ENCODE measurements around the gene POLR2J2. TPM values are rescaled to one million over a fixed set of nuclear protein-coding genes. Genes with fewer than 3 reads are reported as not detected.
A peak's percentile ranks its signal among the peaks of the same experiment; 100 is the strongest.
"Not testable (repeated sequence)": the region's sequence is repeated elsewhere in the genome, so short reads cannot be mapped to it uniquely, and the experiment has no call there.

The POLR2J2 gene
- total and polyA plus RNA-seq, 10 of the 15 experiments (the other 5 are each of a cell fraction or from before 2014, with no cell fraction given): 0.80 to 16.3 (median 6.6) TPM

- H3K79me2 ChIP-seq (ENCODE audit: control insufficient read depth, insufficient read depth, low read length); in situ Hi-C loops (cut with MboI); H3K27me3 ChIP-seq (replicated peaks in 1 of 2; ENCODE audit: control insufficient read depth in 2 of 2, insufficient read depth in 2 of 2, low read length in 1 of 2); H3K4me2 ChIP-seq (ENCODE audit: control insufficient read depth, insufficient read depth); POLR2A ChIA-PET; H3K9ac ChIP-seq (ENCODE audit: control insufficient read depth, insufficient read depth, low read length); H3K36me3 ChIP-seq (ENCODE audit: control insufficient read depth in 2 of 2, insufficient read depth in 2 of 2, low read length in 1 of 2); SMC1A ChIA-PET (ENCODE audit: uncharacterized antibody, unreplicated experiment); RAD21 ChIA-PET (ENCODE audit: unreplicated experiment); H3K4me3 ChIP-seq; CTCF ChIA-PET; DNase-seq (ENCODE audit: low read depth, low spot score); FAIRE-seq; intact Hi-C loops (cut with micrococcal nuclease; ENCODE audit: unreplicated experiment); ATAC-seq; H3K27ac ChIP-seq (ENCODE audit: control insufficient read depth, insufficient read depth); BruUV-seq (replicated peaks); H4K20me1 ChIP-seq (ENCODE audit: control insufficient read depth, insufficient read depth); H2AFZ ChIP-seq (ENCODE audit: control insufficient read depth, low read depth, low read length); H3K9me3 ChIP-seq (replicated peaks; ENCODE audit: control insufficient read depth, insufficient read depth, low read length); H3K4me1 ChIP-seq (ENCODE audit: control insufficient read depth, insufficient read depth, low read length): not testable (repeated sequence)
- WGBS (ENCODE audit: insufficient coverage, insufficient replicate concordance, low lambda C conversion rate, missing lambda C conversion rate): no CpG with 5 or more reads among the region's 9 CpGs
Measured at GRCh38 chr7:102642691-102643090, 28.8 kb downstream of the POLR2J2 start, which contains the start of gene UPK3BL1. Gene UPK3BL1, minus strand, starts transcription at chr7:102642791. Its CDS starts 50 bp downstream, at chr7:102642741.

GRCh38 chr7:102638848-102639247 lies 32.6 kb downstream of the POLR2J2 start:
- H3K4me1 ChIP-seq (ENCODE audit: control insufficient read depth, insufficient read depth, low read length); H3K36me3 ChIP-seq (ENCODE audit: control insufficient read depth in 2 of 2, insufficient read depth in 2 of 2, low read length in 1 of 2); H3K4me2 ChIP-seq (ENCODE audit: control insufficient read depth, insufficient read depth); H3K27ac ChIP-seq (ENCODE audit: control insufficient read depth, insufficient read depth); H3K27me3 ChIP-seq (replicated peaks in 1 of 2; ENCODE audit: control insufficient read depth in 2 of 2, insufficient read depth in 2 of 2, low read length in 1 of 2); RAD21 ChIA-PET (ENCODE audit: unreplicated experiment); H3K79me2 ChIP-seq (ENCODE audit: control insufficient read depth, insufficient read depth, low read length); FAIRE-seq; H2AFZ ChIP-seq (ENCODE audit: control insufficient read depth, low read depth, low read length); H3K9ac ChIP-seq (ENCODE audit: control insufficient read depth, insufficient read depth, low read length); H3K9me3 ChIP-seq (replicated peaks; ENCODE audit: control insufficient read depth, insufficient read depth, low read length); POLR2A ChIA-PET; BruUV-seq (replicated peaks); CTCF ChIA-PET; intact Hi-C loops (cut with micrococcal nuclease; ENCODE audit: unreplicated experiment); in situ Hi-C loops (cut with MboI); H4K20me1 ChIP-seq (ENCODE audit: control insufficient read depth, insufficient read depth); DNase-seq (ENCODE audit: low read depth, low spot score); H3K4me3 ChIP-seq; SMC1A ChIA-PET (ENCODE audit: uncharacterized antibody, unreplicated experiment): not testable (repeated sequence)
- WGBS (ENCODE audit: insufficient coverage, insufficient replicate concordance, low lambda C conversion rate, missing lambda C conversion rate): 86% methylated on average over 7 of the region's 11 CpGs
- ATAC-seq: peak; percentile 24

GRCh38 chr7:102636956-102637355 lies 34.5 kb downstream of the POLR2J2 start:
- H3K4me1 ChIP-seq (ENCODE audit: control insufficient read depth, insufficient read depth, low read length); ATAC-seq; H3K27me3 ChIP-seq (replicated peaks in 1 of 2; ENCODE audit: control insufficient read depth in 2 of 2, insufficient read depth in 2 of 2, low read length in 1 of 2); H3K9ac ChIP-seq (ENCODE audit: control insufficient read depth, insufficient read depth, low read length); in situ Hi-C loops (cut with MboI); BruUV-seq (replicated peaks); CTCF ChIA-PET; H3K4me2 ChIP-seq (ENCODE audit: control insufficient read depth, insufficient read depth); DNase-seq (ENCODE audit: low read depth, low spot score); H3K9me3 ChIP-seq (replicated peaks; ENCODE audit: control insufficient read depth, insufficient read depth, low read length); H3K36me3 ChIP-seq (ENCODE audit: control insufficient read depth in 2 of 2, insufficient read depth in 2 of 2, low read length in 1 of 2); H2AFZ ChIP-seq (ENCODE audit: control insufficient read depth, low read depth, low read length); SMC1A ChIA-PET (ENCODE audit: uncharacterized antibody, unreplicated experiment); RAD21 ChIA-PET (ENCODE audit: unreplicated experiment); FAIRE-seq; H3K79me2 ChIP-seq (ENCODE audit: control insufficient read depth, insufficient read depth, low read length); H4K20me1 ChIP-seq (ENCODE audit: control insufficient read depth, insufficient read depth); POLR2A ChIA-PET; H3K27ac ChIP-seq (ENCODE audit: control insufficient read depth, insufficient read depth); intact Hi-C loops (cut with micrococcal nuclease; ENCODE audit: unreplicated experiment); H3K4me3 ChIP-seq: not testable (repeated sequence)
- WGBS (ENCODE audit: insufficient coverage, insufficient replicate concordance, low lambda C conversion rate, missing lambda C conversion rate): 81% methylated on average over 8 of the region's 13 CpGs

GRCh38 chr7:102635354-102635753 lies 36.1 kb downstream of the POLR2J2 start:
- H3K4me2 ChIP-seq (ENCODE audit: control insufficient read depth, insufficient read depth); H3K27me3 ChIP-seq (replicated peaks in 1 of 2; ENCODE audit: control insufficient read depth in 2 of 2, insufficient read depth in 2 of 2, low read length in 1 of 2); H3K79me2 ChIP-seq (ENCODE audit: control insufficient read depth, insufficient read depth, low read length); H3K4me3 ChIP-seq; H3K9ac ChIP-seq (ENCODE audit: control insufficient read depth, insufficient read depth, low read length); POLR2A ChIA-PET; H2AFZ ChIP-seq (ENCODE audit: control insufficient read depth, low read depth, low read length); FAIRE-seq; CTCF ChIA-PET; H4K20me1 ChIP-seq (ENCODE audit: control insufficient read depth, insufficient read depth); RAD21 ChIA-PET (ENCODE audit: unreplicated experiment); in situ Hi-C loops (cut with MboI); intact Hi-C loops (cut with micrococcal nuclease; ENCODE audit: unreplicated experiment); ATAC-seq; H3K4me1 ChIP-seq (ENCODE audit: control insufficient read depth, insufficient read depth, low read length); H3K9me3 ChIP-seq (replicated peaks; ENCODE audit: control insufficient read depth, insufficient read depth, low read length); H3K27ac ChIP-seq (ENCODE audit: control insufficient read depth, insufficient read depth); H3K36me3 ChIP-seq (ENCODE audit: control insufficient read depth in 2 of 2, insufficient read depth in 2 of 2, low read length in 1 of 2); DNase-seq (ENCODE audit: low read depth, low spot score); SMC1A ChIA-PET (ENCODE audit: uncharacterized antibody, unreplicated experiment): not testable (repeated sequence)
- BruUV-seq (replicated peaks): TSS peak; percentile 73
- WGBS (ENCODE audit: insufficient coverage, insufficient replicate concordance, low lambda C conversion rate, missing lambda C conversion rate): 96% methylated on average over 3 of the region's 5 CpGs
